ENCODE data around the gene SYT6. TPM values are rescaled to one million over a fixed set of nuclear protein-coding genes. Genes with fewer than 3 reads are reported as not detected.

The SYT6 gene
- total RNA-seq, 1 donor from 2014 or later: not detected

DNA sequence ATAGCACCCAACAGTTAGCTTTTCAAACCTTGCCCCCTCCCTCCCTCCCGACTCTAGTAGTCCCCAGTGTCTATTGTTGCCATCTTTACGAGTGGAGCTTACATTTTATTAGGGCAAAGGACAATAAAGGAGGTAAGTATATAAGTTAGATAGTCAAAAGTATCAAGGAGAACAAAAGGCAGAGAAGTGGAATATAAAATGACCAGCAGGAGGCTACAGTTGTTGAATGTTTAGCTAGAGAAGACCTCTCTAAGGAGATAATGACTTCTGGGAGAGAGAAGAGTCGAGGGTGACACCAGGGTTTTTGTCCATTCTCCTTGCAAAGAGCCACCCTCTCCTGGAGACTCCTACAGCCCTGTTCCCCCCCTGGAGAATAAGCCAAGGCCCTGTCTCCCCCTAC is 48.7 kb downstream of the SYT6 start:
- intact Hi-C loops (cut with DNase I): no loop called here
- DNase-seq: no peak
- ATAC-seq (ENCODE audit: poor library complexity): no peak

- no peak for ATAC-seq (ENCODE audit: poor library complexity)
Measured at GRCh38 chr1:114103992-114104391, 49.7 kb downstream of the SYT6 start.

DNA sequence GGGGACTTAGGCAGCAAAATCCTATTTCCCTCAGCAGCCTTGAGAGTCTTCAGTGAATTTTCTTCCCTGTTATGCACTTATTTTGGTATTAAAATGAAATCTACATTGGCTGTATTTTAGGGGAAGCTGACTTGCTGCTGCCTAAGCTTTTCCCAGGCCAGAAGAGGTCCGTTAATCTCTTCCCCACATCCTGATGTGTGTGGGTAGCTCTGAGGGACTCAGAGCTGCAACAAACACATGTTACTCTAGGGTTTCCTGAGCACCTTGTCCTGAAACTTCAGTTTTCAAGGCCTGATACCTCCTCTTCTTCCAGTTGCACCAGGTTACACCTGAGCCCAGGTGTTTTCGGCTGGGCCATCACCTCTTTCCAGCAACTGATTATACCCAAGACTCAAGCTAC is 51.5 kb downstream of the SYT6 start:
- no peak for ATAC-seq (ENCODE audit: poor library complexity)
- intact Hi-C loops (cut with DNase I): no loop called here
- no peak for DNase-seq

More at GRCh38 chr1:114103992-114104391, 49.7 kb downstream of the SYT6 start:
- DNase-seq: no peak
- intact Hi-C loops (cut with DNase I): no loop called here

DNA sequence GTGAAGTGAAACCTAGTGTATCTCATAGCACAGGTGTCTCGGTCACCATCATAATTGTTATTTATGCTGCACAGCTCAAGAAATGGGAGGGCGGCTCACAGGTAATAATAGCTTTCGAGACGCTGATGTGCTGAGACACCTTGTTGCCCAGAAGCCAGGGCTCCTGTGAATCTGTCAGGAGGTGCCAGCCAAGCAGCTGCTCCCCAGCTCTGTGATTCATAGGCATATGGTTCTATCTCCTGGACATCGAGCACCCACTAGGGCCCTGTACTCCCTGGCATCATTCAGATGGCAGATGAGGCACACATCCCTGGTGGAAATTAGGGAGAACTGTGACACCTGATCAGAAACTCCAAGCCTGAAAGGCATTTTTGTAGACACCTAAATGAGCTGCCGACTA is 53.5 kb downstream of the SYT6 start:
- ATAC-seq (ENCODE audit: poor library complexity) (no peak), DNase-seq (no peak)
- intact Hi-C loops (cut with DNase I): no loop called here

GRCh38 chr1:114099268-114099667 is 54.4 kb downstream of the SYT6 start:
- ATAC-seq (ENCODE audit: poor library complexity) (no peak), DNase-seq (no peak)
- intact Hi-C loops (cut with DNase I): no loop called here

DNA sequence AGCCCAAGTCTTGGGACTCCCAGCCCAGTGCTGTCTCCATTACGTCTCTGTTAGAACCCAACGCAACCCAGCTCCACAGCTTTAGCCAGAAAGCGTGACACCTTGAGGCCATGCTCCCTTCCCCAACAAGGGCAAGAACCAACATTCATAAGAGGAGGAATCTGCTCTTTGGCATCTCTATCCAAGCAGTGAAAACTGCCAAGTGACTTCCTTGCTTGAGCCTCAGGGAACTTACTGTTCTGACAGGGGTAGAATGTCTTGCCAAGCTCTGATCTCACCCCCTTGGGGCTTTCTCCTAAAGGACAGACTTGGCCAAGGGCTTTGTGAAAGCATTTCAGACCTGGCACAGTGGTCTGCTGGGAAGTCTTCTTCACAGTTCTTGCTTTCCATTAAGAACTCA is 56.6 kb downstream of the SYT6 start:
- DNase-seq: peak; percentile 47
- intact Hi-C loops (cut with DNase I): no loop called here
- ATAC-seq (ENCODE audit: poor library complexity): peak; percentile 71

DNA sequence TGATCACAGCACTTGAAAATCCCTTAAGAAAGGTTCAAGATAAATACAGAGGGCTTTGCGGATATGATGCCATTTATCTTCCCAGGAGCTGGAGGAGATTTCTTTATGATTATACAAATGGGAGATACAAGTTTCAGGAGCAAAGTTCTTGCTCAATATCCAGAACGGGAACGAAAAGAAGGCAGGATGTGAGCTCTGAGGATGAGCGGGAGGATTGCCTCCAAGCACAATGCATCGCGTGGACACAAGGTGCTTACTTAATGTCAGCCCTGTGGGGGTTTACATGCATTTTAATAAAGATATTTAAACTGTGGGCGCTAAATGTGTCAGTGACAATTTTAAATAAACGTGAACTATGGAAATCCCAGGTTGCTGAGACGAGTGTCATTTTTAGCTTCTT is 59.0 kb downstream of the SYT6 start:
- intact Hi-C loops (cut with DNase I): no loop called here
- no peak for ATAC-seq (ENCODE audit: poor library complexity)
- DNase-seq: no peak

DNA sequence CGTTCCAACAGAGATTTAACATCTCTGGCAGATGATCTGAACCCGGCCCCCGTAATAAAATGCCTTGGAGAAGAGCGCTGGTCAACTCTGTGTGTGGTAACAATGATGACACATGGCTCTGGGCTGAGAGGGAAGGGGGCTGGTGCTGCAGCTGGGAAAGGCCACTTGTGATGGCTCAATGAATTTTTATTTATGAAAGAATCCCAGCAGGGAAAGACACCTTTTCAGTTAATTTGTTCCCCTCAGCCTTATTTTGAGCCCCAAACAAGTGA is 59.4 kb downstream of the SYT6 start:
- intact Hi-C loops (cut with DNase I): no loop called here
- ATAC-seq (ENCODE audit: poor library complexity) (no peak), DNase-seq (no peak)

DNA sequence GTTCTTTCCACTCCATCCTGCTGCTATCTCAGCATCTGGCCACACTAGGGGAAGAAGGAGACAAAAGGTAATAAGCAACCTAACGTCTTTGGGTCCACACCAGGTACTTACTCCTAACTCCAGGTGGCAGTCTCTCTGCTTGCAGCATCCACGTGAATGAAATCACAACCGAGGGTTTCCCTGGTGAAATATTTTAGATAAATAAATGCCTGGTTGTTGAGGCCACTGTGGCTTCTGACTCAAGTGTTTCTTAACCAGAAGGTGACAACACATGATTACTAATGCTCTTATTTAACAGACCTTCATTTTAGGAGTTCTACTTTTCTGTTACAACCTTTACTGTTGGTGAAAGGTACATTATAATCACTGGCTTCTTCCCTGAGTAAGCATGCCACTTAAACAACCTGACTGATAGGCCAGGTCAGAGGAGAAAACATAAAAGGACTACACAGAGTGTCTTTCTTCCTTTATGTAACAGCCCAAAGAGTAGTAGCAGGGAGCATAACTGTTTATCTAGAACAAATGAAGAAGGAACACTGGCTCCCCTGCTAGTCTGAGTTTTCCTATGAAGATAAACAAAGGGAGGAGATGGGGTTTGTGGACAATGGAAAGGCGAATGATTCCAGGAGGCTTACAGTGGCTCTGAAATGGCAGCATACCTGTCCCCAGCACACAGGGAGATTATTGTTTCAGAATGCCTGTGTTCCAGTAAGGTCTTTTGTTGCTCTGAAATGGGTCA is 59.9 kb downstream of the SYT6 start:
- peak; percentile 13 for ATAC-seq (ENCODE audit: poor library complexity)
- no peak for DNase-seq
- intact Hi-C loops (cut with DNase I): no loop called here

- no peak for DNase-seq
- ATAC-seq (ENCODE audit: poor library complexity): no peak
- intact Hi-C loops (cut with DNase I): no loop called here
Measured at GRCh38 chr1:114092186-114093062, 61.2 kb downstream of the SYT6 start.

- intact Hi-C loops (cut with DNase I): no loop called here
- ATAC-seq (ENCODE audit: poor library complexity) (no peak), DNase-seq (no peak)
Measured at GRCh38 chr1:114091711-114092110, 62.0 kb downstream of the SYT6 start.

DNA sequence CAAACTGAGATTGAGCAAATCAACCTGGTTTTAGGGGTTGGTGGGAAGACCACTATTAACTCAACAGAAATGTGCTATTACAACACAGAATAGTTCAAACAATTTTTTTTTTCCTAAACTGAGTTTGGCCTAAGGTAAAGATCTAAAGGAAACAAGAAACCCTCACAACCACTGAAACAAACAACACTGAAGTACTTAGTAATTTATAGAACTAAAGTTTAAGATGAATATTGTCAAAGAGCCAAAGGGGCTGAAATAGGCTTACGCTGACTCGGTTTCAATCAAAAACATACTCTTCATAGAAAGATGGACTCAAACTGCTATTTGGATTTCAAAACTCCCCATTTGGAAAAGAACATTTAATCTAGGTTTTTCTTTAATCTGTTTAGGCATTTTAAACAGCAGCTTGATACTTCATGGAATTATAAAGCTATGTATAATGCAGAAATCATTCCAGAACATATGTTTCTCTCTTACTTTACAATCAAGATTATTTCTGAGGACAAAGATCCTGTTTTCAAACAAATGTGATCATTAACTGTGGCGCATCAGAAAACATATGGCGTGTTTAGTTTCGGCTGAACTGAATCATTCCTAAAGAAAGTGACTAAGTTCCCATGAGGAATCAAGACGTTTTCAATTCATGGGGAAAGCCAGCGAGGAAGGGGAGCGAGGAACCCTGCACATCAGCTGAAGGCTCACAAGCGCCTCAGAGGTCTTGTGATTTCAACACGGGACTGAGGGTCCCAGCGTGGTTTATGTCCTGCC is 62.7 kb downstream of the SYT6 start:
- intact Hi-C loops (cut with DNase I): no loop called here
- ATAC-seq (ENCODE audit: poor library complexity): no peak
- no peak for DNase-seq

DNA sequence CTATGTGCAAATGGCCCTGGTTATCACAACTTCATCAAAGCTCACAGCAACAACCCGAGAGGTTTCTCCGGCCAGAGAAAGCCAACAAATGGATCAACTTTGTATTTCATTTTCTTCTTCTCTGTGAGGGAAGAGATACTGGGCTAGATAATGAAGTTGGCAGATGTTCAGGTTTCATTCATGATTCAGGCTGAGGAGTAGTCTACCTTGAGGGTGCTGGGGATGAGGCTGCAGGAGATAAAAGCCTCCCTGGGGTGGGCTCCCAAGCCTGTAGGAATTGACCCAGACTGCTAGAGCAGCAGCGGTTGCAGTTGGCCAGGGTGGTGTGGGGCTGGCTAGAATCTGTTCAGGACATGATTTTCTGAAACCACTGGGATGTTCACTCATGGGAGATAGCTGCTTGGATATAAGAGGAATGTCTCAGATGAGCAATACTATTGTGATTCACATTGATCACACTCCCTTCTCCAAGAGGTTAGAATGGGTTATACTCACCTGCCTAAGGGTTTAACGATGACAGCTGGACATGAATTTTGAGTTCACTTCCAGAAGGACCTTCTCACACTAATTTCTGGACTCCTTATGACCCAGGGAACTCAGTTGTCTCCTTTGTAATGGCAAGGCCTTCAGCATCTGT is 64.0 kb downstream of the SYT6 start:
- no peak for DNase-seq
- intact Hi-C loops (cut with DNase I): no loop called here
- no peak for ATAC-seq (ENCODE audit: poor library complexity)

- intact Hi-C loops (cut with DNase I): no loop called here
- no peak for ATAC-seq (ENCODE audit: poor library complexity)
- no peak for DNase-seq
Measured at GRCh38 chr1:114088392-114089299, 65.0 kb downstream of the SYT6 start.

- intact Hi-C loops (cut with DNase I): no loop called here
- DNase-seq (no peak), ATAC-seq (ENCODE audit: poor library complexity) (no peak)
Measured at GRCh38 chr1:114087495-114087894, 66.2 kb downstream of the SYT6 start.

- DNase-seq (no peak), ATAC-seq (ENCODE audit: poor library complexity) (no peak)
- intact Hi-C loops (cut with DNase I): no loop called here
Measured at GRCh38 chr1:114086601-114087368, 66.9 kb downstream of the SYT6 start.

DNA sequence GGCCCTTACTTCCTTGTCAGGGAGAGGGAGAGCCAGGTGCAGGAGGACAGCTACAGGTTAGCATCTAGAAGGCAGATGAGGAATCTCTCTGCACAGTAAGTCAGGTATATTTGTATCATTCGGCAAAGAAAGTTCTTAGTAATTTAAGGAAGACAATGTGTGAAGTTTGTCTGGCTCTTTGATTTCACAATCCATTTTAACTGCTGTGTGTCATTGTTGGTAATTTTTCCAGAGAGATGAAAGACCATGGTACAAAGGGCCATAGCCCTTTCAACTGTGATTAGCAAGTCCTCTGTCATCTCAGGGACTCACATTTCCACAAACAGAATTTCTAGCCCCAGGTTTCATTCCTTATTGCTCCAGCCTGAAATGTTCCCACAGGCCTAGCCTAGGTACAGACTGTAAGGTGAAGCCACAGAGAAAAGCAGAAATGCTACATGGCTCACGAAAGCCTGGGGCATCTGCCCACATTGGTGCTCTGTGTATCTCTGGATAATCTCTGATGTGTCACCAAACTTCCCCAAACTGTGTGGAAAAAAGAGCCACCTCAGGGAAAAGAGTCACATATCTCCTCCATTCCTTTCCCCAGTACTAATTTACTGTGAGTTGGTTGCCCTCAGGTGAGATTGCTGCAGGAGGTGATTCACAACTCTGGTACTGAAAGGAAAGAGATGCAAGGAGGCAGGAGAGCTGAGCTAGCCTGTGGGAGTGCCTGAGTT is 70.6 kb downstream of the SYT6 start:
- intact Hi-C loops (cut with DNase I): no loop called here
- ATAC-seq (ENCODE audit: poor library complexity) (no peak), DNase-seq (no peak)

All from Right ventricle myocardium superior (tissue), 1 donor.